Central memory CD4-positive, alpha-beta T cell (primary cell): ENCODE results near the gene IQGAP3.

Experiments
- DNase-seq: peaks from one replicate; pipeline ENCODE4 v3.0.0; 2022

The IQGAP3 gene

GRCh38 chr1:156539818-156540355 is 32.5 kb downstream of the IQGAP3 start:
- DNase-seq = no peak

DNA sequence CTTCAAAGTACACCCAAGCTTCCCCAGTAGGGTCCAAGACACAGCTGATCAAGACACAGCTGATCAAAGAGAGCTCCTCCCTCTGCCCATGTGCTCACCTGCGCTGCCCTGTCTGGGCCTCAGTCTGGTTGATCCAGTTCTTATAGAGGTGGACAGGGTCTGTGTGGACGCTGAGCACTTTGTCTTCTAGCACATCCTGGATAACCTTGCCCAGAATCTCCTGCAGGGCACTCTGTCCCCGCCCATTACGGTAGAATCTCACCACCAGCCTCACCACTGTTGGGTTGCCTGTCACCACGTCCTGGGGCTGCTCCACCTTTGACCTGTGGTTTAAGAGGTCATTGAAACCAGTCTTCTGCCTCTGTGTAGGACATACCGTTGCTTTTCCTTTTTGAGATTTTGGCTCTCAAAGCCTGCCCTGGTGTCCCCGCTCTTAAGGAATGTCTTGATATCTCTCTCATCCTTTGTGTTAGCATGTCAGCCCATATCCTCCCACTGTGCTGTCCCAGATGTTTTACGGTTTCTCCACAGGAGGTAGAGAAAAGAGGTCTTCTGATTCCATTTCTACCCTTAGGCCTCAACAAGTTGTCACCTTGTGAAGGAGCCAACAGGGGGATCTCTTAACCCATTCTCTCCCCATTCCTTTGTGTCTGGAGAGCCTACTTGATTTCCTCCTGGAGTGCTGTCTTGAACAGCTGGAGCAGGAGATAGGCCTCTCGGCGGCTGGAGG is 33.5 kb downstream of the IQGAP3 start:
- no peak for DNase-seq

- DNase-seq = no peak
These were observed 35.3 kb downstream of the IQGAP3 start for GRCh38 chr1:156537027-156537426.

DNA sequence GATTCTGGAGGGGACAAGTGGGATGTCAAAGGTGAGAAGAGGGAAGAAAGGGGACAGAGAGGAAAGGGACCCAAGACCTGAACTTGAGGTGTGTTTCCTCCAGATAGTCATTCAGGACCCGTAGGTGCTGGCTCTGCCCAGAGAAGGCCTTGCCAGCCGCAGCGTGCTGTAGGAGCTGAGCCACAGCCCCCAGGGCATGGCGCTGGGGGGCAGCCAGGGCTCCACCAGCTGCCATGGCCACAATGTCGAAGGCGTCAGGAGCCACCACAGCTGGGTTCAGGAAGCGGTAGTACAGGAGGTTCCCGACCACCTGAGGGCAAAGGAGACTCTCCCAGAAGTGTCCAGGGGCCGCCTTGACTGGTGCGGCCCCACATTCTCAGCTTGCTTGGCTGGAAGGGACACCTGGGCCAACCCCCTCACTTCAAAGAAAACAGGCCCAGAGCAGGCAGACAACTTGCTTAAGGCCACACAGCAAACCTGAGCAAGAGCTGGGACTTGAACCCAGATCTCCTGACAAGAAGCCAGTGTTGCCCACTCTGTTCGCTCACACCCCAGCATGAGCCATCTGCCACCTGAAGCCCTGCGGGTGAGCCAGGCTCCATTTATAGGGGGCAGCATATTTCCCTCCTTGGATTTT is 37.8 kb downstream of the IQGAP3 start:
- DNase-seq = no peak

DNA sequence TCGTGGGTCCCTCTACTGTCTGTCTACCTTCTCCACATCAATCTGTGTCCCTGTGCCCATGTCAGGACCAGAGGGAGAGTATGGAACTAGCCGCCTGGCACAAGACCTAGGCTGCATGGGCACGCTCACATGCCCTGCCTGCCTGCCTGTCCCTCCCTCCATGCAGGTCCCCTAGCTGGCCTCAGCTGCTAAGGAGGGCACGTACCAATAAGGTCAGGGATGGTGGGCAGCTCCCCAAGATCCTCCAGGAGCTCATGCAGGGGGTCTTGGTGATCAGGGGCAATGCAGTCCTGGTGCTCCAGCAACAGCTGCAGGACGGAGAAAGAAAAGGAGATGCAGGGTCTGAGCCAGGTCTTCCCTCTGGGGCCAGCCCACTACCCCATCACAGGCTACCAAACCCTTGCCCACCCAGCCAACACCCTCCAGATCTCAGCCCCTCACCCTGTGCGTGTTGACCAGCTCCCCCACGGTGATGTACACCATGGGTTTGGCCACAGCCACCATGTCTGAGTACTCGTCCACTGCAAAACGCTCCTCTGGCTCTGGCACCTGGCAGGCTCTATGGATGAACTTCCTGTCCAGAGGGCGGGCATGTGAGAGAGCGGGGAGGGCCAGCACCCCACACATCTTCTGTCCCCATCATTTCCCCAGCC is 38.7 kb downstream of the IQGAP3 start:
- no peak for DNase-seq

DNA sequence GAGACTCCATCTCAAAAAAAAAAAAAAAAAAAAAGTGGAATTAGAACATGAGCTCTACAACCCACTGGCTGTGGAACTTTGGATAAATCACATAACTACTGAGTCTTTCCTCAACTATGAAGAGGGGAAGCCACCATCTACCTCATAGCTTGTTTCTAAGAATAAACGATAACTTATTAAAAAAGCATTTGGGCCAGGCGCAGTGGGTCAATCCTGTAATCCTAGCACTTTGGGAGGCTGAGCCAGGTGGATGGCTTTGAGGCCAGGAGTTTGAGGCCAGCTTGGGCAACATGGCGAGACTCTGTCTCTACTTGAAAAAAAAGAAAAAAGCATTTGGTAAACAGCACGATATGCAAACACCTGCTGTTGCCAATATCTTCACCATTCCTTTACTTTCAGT is 40.0 kb downstream of the IQGAP3 start:
- no peak for DNase-seq

- no peak for DNase-seq
These were observed 42.4 kb downstream of the IQGAP3 start for GRCh38 chr1:156530006-156530405.

- no peak for DNase-seq
These were observed 43.4 kb downstream of the IQGAP3 start for GRCh38 chr1:156528875-156529425.

DNA sequence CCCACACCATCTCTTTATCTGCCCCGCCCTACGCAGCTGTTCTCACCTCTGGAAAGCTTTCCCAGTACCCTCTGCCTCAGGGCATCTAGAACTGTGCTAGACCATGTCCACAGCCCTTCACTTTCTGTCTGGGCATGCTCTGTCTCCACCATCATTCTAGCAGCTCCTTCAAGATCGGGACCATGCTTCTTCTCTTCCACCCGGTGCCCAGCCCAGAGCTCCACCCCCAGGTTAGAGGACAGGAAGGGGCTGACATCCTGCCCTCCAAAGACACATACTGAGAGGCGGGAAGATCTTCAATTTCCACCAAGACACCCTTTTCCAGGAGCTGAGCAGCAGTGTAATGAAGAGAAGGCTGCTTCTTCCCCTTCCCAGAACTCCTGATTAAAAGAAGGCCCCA is 44.1 kb downstream of the IQGAP3 start:
- DNase-seq = no peak

DNA sequence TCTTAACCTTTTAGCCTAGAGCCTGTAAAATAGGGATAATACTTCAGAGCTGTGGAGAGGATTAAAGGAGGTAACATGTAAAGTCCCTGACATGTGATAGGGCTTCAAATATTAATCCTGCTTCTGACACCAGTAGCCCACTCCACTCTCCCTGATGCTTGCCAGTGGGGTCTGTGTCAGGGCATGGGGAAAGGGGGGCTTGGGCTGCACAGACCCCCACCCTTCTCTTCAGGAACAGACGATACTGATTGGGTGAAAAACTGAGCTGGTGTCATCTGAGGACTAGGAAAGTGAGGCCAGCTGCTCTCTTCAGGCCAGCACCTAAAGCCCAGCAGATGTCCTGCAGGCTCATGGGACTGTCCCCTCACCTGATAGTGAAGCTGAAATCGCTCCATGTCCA is 44.8 kb downstream of the IQGAP3 start:
- DNase-seq = no peak

DNA sequence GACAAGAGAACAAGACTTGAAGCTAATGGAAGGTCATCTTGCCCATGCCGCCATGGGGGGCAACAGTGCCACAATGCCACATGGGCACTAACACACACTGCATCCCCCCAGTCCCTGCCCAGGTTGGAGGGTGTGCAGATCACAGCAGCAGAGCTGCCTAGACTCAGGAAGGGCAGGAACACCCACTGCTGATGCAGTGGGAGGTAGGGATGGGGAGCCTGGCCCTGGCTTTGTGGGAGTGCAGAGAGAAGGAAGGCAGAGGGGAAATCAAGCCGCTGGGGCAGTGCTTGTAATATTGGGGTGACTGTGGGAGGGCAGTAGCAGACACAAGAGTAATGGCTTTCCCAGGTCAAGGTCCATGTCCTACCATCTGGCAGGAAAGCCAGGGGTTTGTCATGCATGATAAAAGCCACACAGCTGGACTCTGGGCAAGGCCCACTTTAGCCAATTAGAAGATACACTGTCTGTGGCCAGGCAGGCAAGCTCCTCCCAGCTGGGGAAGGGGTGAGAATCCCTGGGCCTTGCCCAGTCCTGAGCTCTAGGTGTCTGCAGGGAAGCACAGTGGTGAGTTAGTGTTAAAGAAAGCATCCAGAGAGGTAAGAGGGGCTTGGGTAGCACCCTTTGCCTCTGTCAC is 46.4 kb downstream of the IQGAP3 start:
- no peak for DNase-seq

DNA sequence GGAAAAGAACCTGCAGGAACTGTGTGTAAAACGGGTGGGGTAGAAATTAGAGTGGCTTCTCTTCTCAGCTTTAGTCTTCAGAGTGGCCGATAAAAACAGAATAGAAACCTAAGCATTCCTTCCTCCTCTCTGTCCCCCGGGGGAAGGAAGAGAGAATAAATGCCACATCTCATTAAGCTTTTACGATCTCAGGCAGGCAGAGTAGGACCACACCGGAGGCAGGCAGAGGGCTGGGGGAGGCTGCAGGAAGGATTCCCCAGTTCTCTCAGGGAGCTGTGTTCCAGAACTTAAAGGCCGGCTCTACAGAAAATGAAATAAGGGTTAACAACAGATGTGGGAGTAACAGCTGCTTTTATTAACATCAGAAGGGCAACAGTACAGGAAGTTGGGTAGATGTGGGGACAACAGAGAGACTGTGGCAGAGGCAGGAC is 47.3 kb downstream of the IQGAP3 start:
- DNase-seq = no peak

- no peak for DNase-seq
These were observed 47.9 kb downstream of the IQGAP3 start for GRCh38 chr1:156524481-156524869.

GRCh38 chr1:156523801-156524480 is 48.4 kb downstream of the IQGAP3 start:
- no peak for DNase-seq

DNA sequence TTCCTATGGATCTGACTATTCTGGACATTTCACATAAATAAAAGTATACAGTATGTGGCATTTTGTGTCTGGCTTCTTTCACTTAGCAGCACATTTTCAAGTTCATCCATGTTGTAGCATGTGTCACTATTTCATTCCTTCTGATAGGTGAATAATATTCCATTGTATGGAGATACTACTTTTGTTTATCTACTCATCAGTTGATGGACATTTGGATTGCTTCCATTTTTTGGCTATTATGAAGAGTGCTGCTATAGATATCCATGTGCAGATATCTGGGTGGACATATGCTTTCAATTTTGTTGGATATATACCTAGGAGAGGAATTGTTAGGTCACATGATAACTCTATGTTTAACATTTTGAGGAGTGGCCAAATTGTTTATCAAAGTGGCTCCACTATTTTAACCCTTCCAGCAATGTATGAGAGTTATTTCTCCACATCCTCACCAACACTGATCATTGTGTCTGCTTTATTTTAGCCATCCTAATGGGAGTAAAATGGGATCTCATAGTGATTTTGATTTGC is 49.9 kb downstream of the IQGAP3 start:
- DNase-seq = no peak

GRCh38 chr1:156517748-156518147 is 54.6 kb downstream of the IQGAP3 start:
- no peak for DNase-seq

GRCh38 chr1:156516821-156517220 is 55.5 kb downstream of the IQGAP3 start:
- no peak for DNase-seq

GRCh38 chr1:156515956-156516355 is 56.4 kb downstream of the IQGAP3 start:
- DNase-seq = no peak

GRCh38 chr1:156513185-156513584 is 59.2 kb downstream of the IQGAP3 start:
- no peak for DNase-seq

DNA sequence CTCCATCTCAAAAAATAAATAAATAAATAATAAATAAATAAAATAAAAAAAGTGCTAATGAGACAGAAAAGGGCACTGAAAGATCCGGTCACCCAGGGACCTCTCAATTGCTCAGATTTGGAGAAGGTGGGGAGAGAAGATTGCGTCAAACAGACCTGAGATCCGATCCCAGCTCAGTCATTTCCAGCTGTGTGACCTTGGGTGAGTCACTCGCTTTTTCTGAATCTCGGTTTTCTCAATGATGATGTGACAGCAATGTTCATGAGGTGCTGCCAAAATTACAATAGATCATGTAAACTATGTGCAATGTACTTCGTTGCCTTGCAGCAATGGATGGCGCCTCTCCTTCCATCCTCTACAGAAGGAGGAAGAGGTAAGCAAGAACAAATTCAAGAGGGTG is 60.7 kb downstream of the IQGAP3 start:
- no peak for DNase-seq

GRCh38 chr1:156510709-156511108 is 61.7 kb downstream of the IQGAP3 start:
- DNase-seq = no peak

DNA sequence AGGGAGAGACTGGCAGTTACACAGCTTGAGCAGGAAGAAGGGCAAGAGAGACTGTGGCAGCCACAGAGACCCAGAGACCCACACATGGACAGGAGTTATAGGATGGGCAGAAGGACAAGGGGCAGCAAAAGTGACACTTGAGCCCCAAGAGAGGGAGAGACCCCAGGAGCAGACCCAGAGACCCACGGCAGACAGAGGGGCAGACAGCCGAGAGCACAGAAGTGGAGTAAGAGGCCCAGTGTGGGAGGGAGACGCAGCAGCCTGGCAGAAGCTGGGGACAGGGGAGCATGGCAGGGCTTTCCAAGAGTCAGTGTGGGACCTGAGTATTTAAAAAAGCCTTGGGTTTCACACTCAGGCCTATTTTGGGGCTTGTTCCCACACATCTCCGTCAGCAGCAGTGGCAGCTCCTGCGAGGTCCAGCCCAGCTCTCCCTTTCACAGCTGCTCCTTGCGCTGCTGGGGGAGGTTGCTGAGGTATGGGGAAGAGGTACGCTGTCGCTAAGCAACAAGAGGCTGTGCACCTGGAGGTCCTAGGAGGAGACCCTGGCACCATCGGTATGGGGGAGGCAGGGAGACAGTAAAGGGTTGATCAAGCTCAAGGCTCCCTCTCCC is 62.8 kb downstream of the IQGAP3 start:
- DNase-seq = no peak
